ENCODE measurements around the gene RPS6KC1. TPM values are rescaled to one million over a fixed set of nuclear protein-coding genes. Genes with fewer than 3 reads are reported as not detected.
"Not testable (repeated sequence)": the region's sequence is repeated elsewhere in the genome, so short reads cannot be mapped to it uniquely, and the experiment has no call there.

The RPS6KC1 gene
- total and polyA plus RNA-seq, 5 donors from 2014 or later = 3.4 to 11.1 (median 6.1) TPM

- H3K27ac ChIP-seq (ENCODE audit: insufficient read depth, low read length, poor library complexity, severe bottlenecking); ATAC-seq (ENCODE audit: low read depth in 2 of 2); DNase-seq; H3K4me3 ChIP-seq (ENCODE audit: low read depth, low read length); H3K27me3 ChIP-seq (ENCODE audit: control insufficient read depth, insufficient read depth, low read length); H3K36me3 Mint-ChIP-seq; H3K27ac Mint-ChIP-seq; H3K36me3 ChIP-seq (ENCODE audit: control insufficient read depth, insufficient read depth, low read length); H3K9me3 Mint-ChIP-seq; H3K4me3 Mint-ChIP-seq; H3K9me3 ChIP-seq (ENCODE audit: control insufficient read depth in 2 of 2, low read length in 2 of 2); H3K27me3 Mint-ChIP-seq; H3K4me1 ChIP-seq (ENCODE audit: control insufficient read depth, insufficient read depth, low read length, poor library complexity, severe bottlenecking); H3K4me1 Mint-ChIP-seq: not testable (repeated sequence)
These were observed 267.4 kb downstream of the RPS6KC1 start for GRCh38 chr1:213318458-213318857.

DNA sequence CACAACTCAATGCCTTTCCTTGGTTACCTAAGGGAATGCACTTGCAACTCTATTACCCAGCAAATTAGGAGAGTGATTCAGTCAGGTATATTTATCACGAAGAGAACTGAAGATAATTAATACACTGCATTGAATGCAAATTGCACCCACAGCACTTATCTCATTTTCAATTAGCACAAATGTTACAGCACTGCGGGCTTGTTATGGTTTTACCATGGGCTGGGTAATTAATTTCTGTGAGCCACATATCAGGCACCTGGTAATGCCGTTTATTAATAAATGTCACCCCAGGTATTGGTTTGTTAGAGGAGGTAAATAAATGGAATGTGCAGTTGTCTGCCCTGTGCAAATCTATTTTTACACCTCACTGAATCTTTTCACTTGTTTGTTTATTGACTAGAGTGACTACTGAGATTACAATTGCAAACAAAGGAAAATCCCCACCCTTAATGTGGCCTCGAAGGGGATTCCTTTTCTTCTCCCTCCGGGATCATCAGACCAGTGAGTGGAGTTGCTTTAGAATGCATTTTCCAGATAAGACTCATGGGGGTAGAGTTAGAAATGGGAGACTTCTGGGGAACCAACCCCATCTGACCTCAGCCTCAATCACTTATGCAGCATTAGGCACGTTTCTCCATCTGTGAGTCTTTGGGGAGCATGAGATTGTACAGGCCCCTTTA is 269.3 kb downstream of the RPS6KC1 start:
- Histone ChIP-seq H3K4me3 (ENCODE audit: low read depth, low read length) (no peak overlapping the region), H3K27ac (ENCODE audit: insufficient read depth, low read length, poor library complexity, severe bottlenecking) (no peak overlapping the region), H3K27me3 (ENCODE audit: control insufficient read depth, insufficient read depth, low read length) (no peaks in the 10 kb centered on the region), H3K9me3 (ENCODE audit: control insufficient read depth in 2 of 2, low read length in 2 of 2) (no peaks in the 10 kb centered on the region), H3K36me3 (ENCODE audit: control insufficient read depth, insufficient read depth, low read length) (no peaks in the 10 kb centered on the region), H3K4me1 (ENCODE audit: control insufficient read depth, insufficient read depth, low read length, poor library complexity, severe bottlenecking) (no peaks in the 10 kb centered on the region)
- peaks cover 9% of the 10 kb centered on the region for H3K27me3 Mint-ChIP-seq
- H3K36me3 Mint-ChIP-seq = no peaks in the 10 kb centered on the region
- H3K4me1 Mint-ChIP-seq = no peaks in the 10 kb centered on the region
- H3K27ac Mint-ChIP-seq = no peak overlapping the region
- no peak overlapping the region for H3K4me3 Mint-ChIP-seq
- peaks cover 0 to 2% (median 0%) of the 10 kb centered on the region in 7 donors for H3K9me3 Mint-ChIP-seq
- DNase-seq (no peak), ATAC-seq (ENCODE audit: low read depth in 2 of 2) (no peak)

Other genes starting within 250 kb of the RPS6KC1 start
- gene SPATA45, start 203.6 kb upstream of the RPS6KC1 start, total RNA-seq = not detected
- under 1 TPM in 1 of 4 donors, not detected in 3; 0.70 TPM for gene SPATA45, start 203.6 kb upstream of the RPS6KC1 start, polyA plus RNA-seq
- 10.9 TPM for gene FLVCR1, start 193.0 kb upstream of the RPS6KC1 start, total RNA-seq
- gene FLVCR1, start 193.0 kb upstream of the RPS6KC1 start, polyA plus RNA-seq = 1 to 10 TPM; 1.8 to 3.7 (median 2.1) TPM
- gene VASH2, start 100.7 kb upstream of the RPS6KC1 start, total RNA-seq = 1.7 TPM
- gene VASH2, start 100.7 kb upstream of the RPS6KC1 start, polyA plus RNA-seq = under 1 TPM; 0.25 to 0.55 (median 0.34) TPM
- 57.3 TPM for gene ANGEL2, start 35.4 kb upstream of the RPS6KC1 start, total RNA-seq
- 10 to 100 TPM; 25.2 to 39.2 (median 34.4) TPM for gene ANGEL2, start 35.4 kb upstream of the RPS6KC1 start, polyA plus RNA-seq